ENCODE measurements around the gene IQSEC1. TPM values are rescaled to one million over a fixed set of nuclear protein-coding genes. Genes with fewer than 3 reads are reported as not detected.
"Not testable (repeated sequence)": the region's sequence is repeated elsewhere in the genome, so short reads cannot be mapped to it uniquely, and the experiment has no call there.

The IQSEC1 gene
- polyA plus RNA-seq, 3 donors, result 9.5 to 36.8 (median 26.8) TPM

- H3K27ac ChIP-seq (ENCODE audit: low read depth, low read length), result no peak overlapping the region
- 25 to 29% (median 28%) methylated on average over 41 to 60 of the region's 60 CpGs for WGBS, 3 donors
These were observed 197.1 kb downstream of the IQSEC1 start for GRCh38 chr3:12875857-12876836.

- no peak overlapping the region for H3K27ac ChIP-seq (ENCODE audit: low read depth, low read length)
- 75 to 82% (median 81%) methylated on average over 12 of the region's 12 CpGs for WGBS, 3 donors
These were observed 201.7 kb downstream of the IQSEC1 start for GRCh38 chr3:12871404-12871983.

- WGBS, 3 donors, result 43 to 70% (median 56%) methylated on average over 9 of the region's 9 CpGs
- H3K27ac ChIP-seq (ENCODE audit: low read depth, low read length), result no peak overlapping the region
These were observed 202.3 kb downstream of the IQSEC1 start for GRCh38 chr3:12870942-12871341.

GRCh38 chr3:12869035-12869621 lies 204.1 kb downstream of the IQSEC1 start:
- WGBS, 3 donors, result 13 to 14% (median 13%) methylated on average over 22 to 28 of the region's 28 CpGs
- no peak overlapping the region for H3K27ac ChIP-seq (ENCODE audit: low read depth, low read length)

- 21 to 28% (median 23%) methylated on average over 42 to 45 of the region's 45 CpGs for WGBS, 3 donors
- H3K27ac ChIP-seq (ENCODE audit: low read depth, low read length), result no peak overlapping the region
These were observed 204.9 kb downstream of the IQSEC1 start for GRCh38 chr3:12868039-12869034.

GRCh38 chr3:12866836-12867235 lies 206.4 kb downstream of the IQSEC1 start:
- no peak overlapping the region for H3K27ac ChIP-seq (ENCODE audit: low read depth, low read length)
- 74 to 85% (median 82%) methylated on average over 6 of the region's 6 CpGs for WGBS, 3 donors

- WGBS, 3 donors, result 85 to 94% (median 87%) methylated on average over 4 of the region's 4 CpGs
- H3K27ac ChIP-seq (ENCODE audit: low read depth, low read length), result no peak overlapping the region
These were observed 208.0 kb downstream of the IQSEC1 start for GRCh38 chr3:12865271-12865670.

- 93 to 97% (median 93%) methylated on average over 8 of the region's 8 CpGs for WGBS, 3 donors
- no peak overlapping the region for H3K27ac ChIP-seq (ENCODE audit: low read depth, low read length)
These were observed 210.8 kb downstream of the IQSEC1 start for GRCh38 chr3:12862387-12862786.

GRCh38 chr3:12861611-12862010 lies 211.6 kb downstream of the IQSEC1 start:
- WGBS, 3 donors, result 79 to 87% (median 79%) methylated on average over 4 to 5 of the region's 5 CpGs
- H3K27ac ChIP-seq (ENCODE audit: low read depth, low read length), result no peak overlapping the region

- 61 to 80% (median 68%) methylated on average over 7 of the region's 7 CpGs for WGBS, 3 donors
- H3K27ac ChIP-seq (ENCODE audit: low read depth, low read length), result no peak overlapping the region
These were observed 213.4 kb downstream of the IQSEC1 start for GRCh38 chr3:12859840-12860239.

- 81 to 91% (median 91%) methylated on average over 5 of the region's 5 CpGs for WGBS, 3 donors
- no peak overlapping the region for H3K27ac ChIP-seq (ENCODE audit: low read depth, low read length)
These were observed 216.6 kb downstream of the IQSEC1 start for GRCh38 chr3:12856626-12857025.

- H3K27ac ChIP-seq (ENCODE audit: low read depth, low read length), result no peak overlapping the region
- WGBS, 3 donors, result 72 to 92% (median 90%) methylated on average over 4 of the region's 4 CpGs
These were observed 218.7 kb downstream of the IQSEC1 start for GRCh38 chr3:12854565-12854964.

- not testable (repeated sequence) for H3K27ac ChIP-seq (ENCODE audit: low read depth, low read length)
- 64 to 73% (median 65%) methylated on average over 2 of the region's 2 CpGs for WGBS, 3 donors
These were observed 219.4 kb downstream of the IQSEC1 start for GRCh38 chr3:12853847-12854246.

- WGBS, 3 donors, result 84 to 92% (median 89%) methylated on average over 3 of the region's 3 CpGs
- H3K27ac ChIP-seq (ENCODE audit: low read depth, low read length), result no peak overlapping the region
These were observed 221.0 kb downstream of the IQSEC1 start for GRCh38 chr3:12852201-12852600.

Data from adipose tissue (tissue), 3 donors.